OCI-LY1 (cell line): ENCODE measurements around the gene CA5A.
"Not testable (repeated sequence)": the region's sequence is repeated elsewhere in the genome, so short reads cannot be mapped to it uniquely, and the experiment has no call there.

Source experiments
- H2AFZ ChIP-seq: fragments of 200-600 bp; sonication (generic), shearing (Covaris generic); 2 replicates; pipeline ENCODE4 v1.6.0; 2014; ENCODE audit warnings: antibody characterized with exemption, mild to moderate bottlenecking, low read length
- H3F3A ChIP-seq: fragments of 200-600 bp; sonication (generic), shearing (Covaris generic); 2 replicates; pipeline ENCODE4 v1.6.0; 2014; ENCODE audit warnings: mild to moderate bottlenecking, antibody characterized with exemption, low read length, moderate library complexity; ENCODE audit not compliant: insufficient read depth
- H3K27ac ChIP-seq: fragments of 200-600 bp; sonication (generic); 2 replicates; pipeline ENCODE4 v1.5.1; 2014; ENCODE audit warnings: low read length, mixed run types, mild to moderate bottlenecking, low read depth; ENCODE audit not compliant: poor library complexity, severe bottlenecking
- H3K27me3 ChIP-seq: fragments of 200-600 bp; sonication (generic); 2 replicates; pipeline ENCODE4 v1.6.0; 2014; ENCODE audit warnings: antibody characterized with exemption, mild to moderate bottlenecking, low read length, moderate library complexity; ENCODE audit not compliant: insufficient read depth
- H3K36me3 ChIP-seq: fragments of 200-600 bp; sonication (generic); 2 replicates; pipeline ENCODE4 v1.6.1; 2014; ENCODE audit warnings: mild to moderate bottlenecking, antibody characterized with exemption, low read length, moderate library complexity, mixed read lengths; ENCODE audit not compliant: insufficient read depth
- H3K4me1 ChIP-seq: fragments of 200-600 bp; sonication (generic); 2 replicates; pipeline ENCODE4 v1.5.1; 2014; ENCODE audit warnings: mild to moderate bottlenecking, low read length, moderate library complexity; ENCODE audit not compliant: insufficient read depth, severe bottlenecking
- H3K4me2 ChIP-seq: fragments of 200-600 bp; sonication (generic), shearing (Covaris generic); 2 replicates; pipeline ENCODE4 v1.6.1; 2014; ENCODE audit warnings: low read length
- H3K4me3 ChIP-seq: fragments of 200-600 bp; sonication (generic); 2 replicates; pipeline ENCODE4 v1.5.1; 2014; ENCODE audit warnings: low read length, low read depth, mild to moderate bottlenecking, mixed read lengths; ENCODE audit not compliant: poor library complexity, severe bottlenecking
- H3K79me2 ChIP-seq: fragments of 200-600 bp; shearing (Covaris generic); 2 replicates; pipeline ENCODE4 v1.6.1; 2016; ENCODE audit warnings: mixed run types, low read length, mixed read lengths; ENCODE audit not compliant: insufficient read depth
- H3K9ac ChIP-seq: fragments of 200-600 bp; sonication (generic), shearing (Covaris generic); 2 replicates; pipeline ENCODE4 v1.6.1; 2014; ENCODE audit warnings: mild to moderate bottlenecking, low read length, mixed read lengths
- H3K9me2 ChIP-seq: fragments of 200-600 bp; sonication (generic), shearing (Covaris generic); 2 replicates; pipeline ENCODE4 v1.6.1; 2014; ENCODE audit warnings: low read depth, mild to moderate bottlenecking, low read length, mixed read lengths
- H3K9me3 ChIP-seq: fragments of 200-600 bp; shearing (Covaris generic); 2 replicates; pipeline ENCODE4 v1.6.1; 2014; ENCODE audit warnings: low read length, mixed read lengths
- H4K20me1 ChIP-seq: fragments of 200-600 bp; sonication (generic), shearing (Covaris generic); 2 replicates; pipeline ENCODE4 v1.6.0; 2016; ENCODE audit warnings: mild to moderate bottlenecking, low read length; ENCODE audit not compliant: insufficient read depth
- EZH2 ChIP-seq: fragments of 200-600 bp; sonication (generic), shearing (Covaris generic); IDR thresholded peaks from 2 replicates; pipeline ENCODE4 v1.8.0; 2017; ENCODE audit warnings: borderline replicate concordance, mixed run types, mild to moderate bottlenecking, antibody characterized with exemption, low read length, moderate library complexity, mixed read lengths
- TF ChIP-seq, protein P1 (sequence below): fragments of 200-600 bp; sonication (generic), shearing (Covaris generic); IDR thresholded peaks from 2 replicates; pipeline ENCODE4 v1.5.1; 2017; ENCODE audit warnings: mild to moderate bottlenecking, antibody characterized with exemption, low read length, moderate library complexity, mixed read lengths

Gene CA5A

GRCh38 chr16:87897521-87898505 lies 38.5 kb downstream of the CA5A start:
- Histone ChIP-seq H3K9me3 (no peaks in the 10 kb centered on the region), H3K9me2 (no peaks in the 10 kb centered on the region), H2AFZ (no peak overlapping the region), H3K27ac (no peak overlapping the region), H3F3A (no peaks in the 10 kb centered on the region), H3K79me2 (no peaks in the 10 kb centered on the region), H3K9ac (no peak overlapping the region), H3K4me1 (no peaks in the 10 kb centered on the region), H4K20me1 (no peaks in the 10 kb centered on the region), H3K4me2 (no peak overlapping the region), H3K4me3 (no peak overlapping the region), H3K36me3 (no peaks in the 10 kb centered on the region), H3K27me3 (no peaks in the 10 kb centered on the region)
- TF ChIP-seq, protein P1, sequence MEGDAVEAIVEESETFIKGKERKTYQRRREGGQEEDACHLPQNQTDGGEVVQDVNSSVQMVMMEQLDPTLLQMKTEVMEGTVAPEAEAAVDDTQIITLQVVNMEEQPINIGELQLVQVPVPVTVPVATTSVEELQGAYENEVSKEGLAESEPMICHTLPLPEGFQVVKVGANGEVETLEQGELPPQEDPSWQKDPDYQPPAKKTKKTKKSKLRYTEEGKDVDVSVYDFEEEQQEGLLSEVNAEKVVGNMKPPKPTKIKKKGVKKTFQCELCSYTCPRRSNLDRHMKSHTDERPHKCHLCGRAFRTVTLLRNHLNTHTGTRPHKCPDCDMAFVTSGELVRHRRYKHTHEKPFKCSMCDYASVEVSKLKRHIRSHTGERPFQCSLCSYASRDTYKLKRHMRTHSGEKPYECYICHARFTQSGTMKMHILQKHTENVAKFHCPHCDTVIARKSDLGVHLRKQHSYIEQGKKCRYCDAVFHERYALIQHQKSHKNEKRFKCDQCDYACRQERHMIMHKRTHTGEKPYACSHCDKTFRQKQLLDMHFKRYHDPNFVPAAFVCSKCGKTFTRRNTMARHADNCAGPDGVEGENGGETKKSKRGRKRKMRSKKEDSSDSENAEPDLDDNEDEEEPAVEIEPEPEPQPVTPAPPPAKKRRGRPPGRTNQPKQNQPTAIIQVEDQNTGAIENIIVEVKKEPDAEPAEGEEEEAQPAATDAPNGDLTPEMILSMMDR: no peak
- TF ChIP-seq EZH2: no peak

GRCh38 chr16:87896924-87897520 lies 39.3 kb downstream of the CA5A start:
- H3K9ac ChIP-seq: not testable (repeated sequence)

GRCh38 chr16:87896176-87896890 lies 40.0 kb downstream of the CA5A start:
- H3K27me3 ChIP-seq, H3K4me2 ChIP-seq, H2AFZ ChIP-seq, H3K9me2 ChIP-seq, H3K4me3 ChIP-seq, H3K9me3 ChIP-seq, H3K27ac ChIP-seq, H3K36me3 ChIP-seq, H3F3A ChIP-seq, H3K79me2 ChIP-seq, H3K4me1 ChIP-seq, H3K9ac ChIP-seq, H4K20me1 ChIP-seq: not testable (repeated sequence)

More at GRCh38 chr16:87896924-87897520, 39.3 kb downstream of the CA5A start:
- not testable (repeated sequence) for H3K9me3 ChIP-seq, H2AFZ ChIP-seq, H3K4me1 ChIP-seq, H3K9me2 ChIP-seq, H3K79me2 ChIP-seq, H3K36me3 ChIP-seq, H3K27me3 ChIP-seq, H3K4me2 ChIP-seq, H4K20me1 ChIP-seq, H3F3A ChIP-seq, H3K4me3 ChIP-seq, H3K27ac ChIP-seq

DNA sequence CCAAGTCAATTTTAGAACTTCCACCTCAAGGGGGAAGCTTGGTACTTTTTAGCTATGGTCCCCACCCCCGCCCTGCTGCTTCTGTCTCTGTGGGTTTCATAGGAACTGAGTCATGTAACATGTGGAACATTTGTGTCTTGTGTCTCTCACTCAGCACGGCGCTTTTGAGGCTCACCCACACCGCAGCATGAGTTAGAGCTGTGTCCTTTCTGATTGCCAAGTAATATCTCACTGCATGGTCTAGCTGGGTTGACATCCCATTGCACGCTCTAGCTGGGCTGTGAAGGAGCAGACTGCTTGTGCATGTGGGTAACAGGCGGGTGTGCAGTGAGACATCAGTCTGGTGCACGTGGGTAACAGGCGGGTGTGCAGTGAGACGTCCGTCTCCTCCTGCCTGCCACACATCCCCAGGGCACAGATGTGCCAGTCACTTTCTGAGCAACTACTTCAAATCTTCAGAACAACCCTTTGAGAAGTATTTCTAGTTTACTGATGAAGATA lies 40.6 kb downstream of the CA5A start:
- H3K9ac ChIP-seq: no peak overlapping the region
- no peaks in the 10 kb centered on the region for H4K20me1 ChIP-seq
- no peak overlapping the region for H2AFZ ChIP-seq
- no peaks in the 10 kb centered on the region for H3K9me2 ChIP-seq
- H3K4me2 ChIP-seq: no peak overlapping the region
- TF ChIP-seq EZH2: no peak
- TF ChIP-seq, protein P1: no peak
- H3K36me3 ChIP-seq: no peaks in the 10 kb centered on the region
- no peaks in the 10 kb centered on the region for H3K27me3 ChIP-seq
- H3K79me2 ChIP-seq: no peaks in the 10 kb centered on the region
- no peaks in the 10 kb centered on the region for H3F3A ChIP-seq
- H3K9me3 ChIP-seq: no peaks in the 10 kb centered on the region
- H3K27ac ChIP-seq: no peak overlapping the region
- H3K4me3 ChIP-seq: no peak overlapping the region
- no peaks in the 10 kb centered on the region for H3K4me1 ChIP-seq

- H3K36me3 ChIP-seq, H3K9ac ChIP-seq, H2AFZ ChIP-seq, H3K27me3 ChIP-seq, H3K4me1 ChIP-seq, H3K79me2 ChIP-seq, H3F3A ChIP-seq, H3K9me3 ChIP-seq, H4K20me1 ChIP-seq, H3K27ac ChIP-seq, H3K4me3 ChIP-seq, H3K4me2 ChIP-seq, H3K9me2 ChIP-seq: not testable (repeated sequence)
These were observed 42.3 kb downstream of the CA5A start for GRCh38 chr16:87894005-87894404.
